Activated CD4-positive, alpha-beta memory T cell treated with anti-CD3 and anti-CD28 coated beads for 36 hours (primary cell): Measurements from ENCODE around the gene TIGAR. TPM values are rescaled to one million over a fixed set of nuclear protein-coding genes. Genes with fewer than 3 reads are reported as not detected.

Experiments used
- CTCF ChIA-PET: fragments of 350-600 bp; sonication (Branson Sonifier 250); formaldehyde crosslinking; loops from one replicate; lab custom pipeline; 2021; ENCODE audit warnings: antibody characterized with exemption, inconsistent platforms; lab: Charles Lee
- POLR2A ChIA-PET: fragments of 350-600 bp; sonication (Branson Sonifier 250); formaldehyde crosslinking; loops from one replicate; lab custom pipeline; 2021; ENCODE audit warnings: antibody characterized with exemption; lab: Charles Lee
- DNase-seq: peaks from one replicate; pipeline ENCODE4 v3.0.0-alpha.2; 2020
- H3K27ac Mint-ChIP-seq: one replicate; pipeline ENCODE4 v1.8.0; 2021; ENCODE audit warnings: mixed read lengths
- H3K27me3 Mint-ChIP-seq: one replicate; pipeline ENCODE4 v1.8.0; 2021; ENCODE audit warnings: mixed read lengths
- H3K36me3 Mint-ChIP-seq: one replicate; pipeline ENCODE4 v1.8.0; 2021; ENCODE audit warnings: mixed read lengths
- H3K4me1 Mint-ChIP-seq: one replicate; pipeline ENCODE4 v1.8.0; 2021; ENCODE audit warnings: low read depth, mixed read lengths
- H3K4me3 Mint-ChIP-seq: one replicate; pipeline ENCODE4 v1.8.0; 2021; ENCODE audit warnings: mild to moderate bottlenecking, mixed read lengths
- H3K9me3 Mint-ChIP-seq: one replicate; pipeline ENCODE4 v1.8.0; 2021; ENCODE audit warnings: mixed read lengths
- intact Hi-C: fragments of 100-400 bp; cut with micrococcal nuclease; formaldehyde crosslinking; loops from one replicate; pipeline ENCODE4 v1.15.1; 2023
- total RNA-seq, 2 experiments: library from RNA; stranded (reverse); gene quantifications; one replicate each; pipeline ENCODE4 v1.2.3, GENCODE V29; 2021

TIGAR gene
- total RNA-seq, 2 experiments from 2014 or later, result 12.0 to 13.6 TPM

DNA sequence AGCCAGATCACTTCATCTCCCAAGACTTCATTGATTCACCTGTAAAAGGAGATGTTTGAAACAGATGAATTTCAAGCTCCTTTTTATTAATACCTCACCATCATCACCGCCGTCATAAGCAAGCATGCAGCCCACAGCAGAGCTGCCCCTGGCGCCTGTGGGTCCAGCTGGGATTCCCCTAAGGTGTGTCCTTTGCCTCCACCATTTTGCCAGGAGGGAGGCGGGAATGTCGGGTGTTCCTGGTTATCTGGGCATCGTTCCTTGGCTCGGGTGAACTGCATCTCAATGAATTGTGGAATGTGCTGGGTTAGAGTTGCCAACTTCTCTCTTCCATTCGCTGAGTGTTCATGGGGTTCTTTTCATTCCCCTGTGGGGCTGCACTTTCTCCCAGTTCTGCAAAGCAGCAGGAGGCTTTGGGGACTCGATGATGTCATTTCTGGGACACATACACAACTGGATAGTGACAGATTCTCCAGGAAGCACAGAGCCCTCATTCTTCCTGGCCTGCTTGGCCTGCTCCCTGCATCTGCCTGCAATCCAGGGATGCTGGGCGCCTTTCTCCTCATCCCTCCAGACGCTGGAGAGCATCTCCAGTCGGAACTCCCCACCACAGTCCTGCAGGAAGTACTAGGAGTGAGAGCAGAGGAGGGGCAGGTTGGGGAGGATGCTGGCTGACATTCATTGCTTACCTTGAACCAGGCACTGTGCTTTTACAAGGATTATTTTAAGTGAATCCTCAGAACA lies 37.3 kb upstream of the TIGAR start:
- Mint-ChIP-seq H3K9me3 (no peaks in the 10 kb centered on the region), H3K27me3 (no peaks in the 10 kb centered on the region), H3K36me3 (peaks cover 92% of the 10 kb centered on the region), H3K4me1 (peaks cover 93% of the 10 kb centered on the region), H3K4me3 (no peak overlapping the region), H3K27ac (peak overlapping the region; percentile 61)
- ChIA-PET CTCF (interaction anchor here (1.1 to 1.6 kb wide), 3 partner anchors 11 to 398 kb away, joined by 3 to 5 read pairs (median 3); no protein-coding TSS in a partner anchor), POLR2A (interaction anchor here (1.1 to 2.7 kb wide), 3 partner anchors 10 to 176 kb away, joined by 4 to 11 read pairs (median 6); no protein-coding TSS in a partner anchor)
- intact Hi-C loops, result no loop called here
- DNase-seq, result no peak

DNA sequence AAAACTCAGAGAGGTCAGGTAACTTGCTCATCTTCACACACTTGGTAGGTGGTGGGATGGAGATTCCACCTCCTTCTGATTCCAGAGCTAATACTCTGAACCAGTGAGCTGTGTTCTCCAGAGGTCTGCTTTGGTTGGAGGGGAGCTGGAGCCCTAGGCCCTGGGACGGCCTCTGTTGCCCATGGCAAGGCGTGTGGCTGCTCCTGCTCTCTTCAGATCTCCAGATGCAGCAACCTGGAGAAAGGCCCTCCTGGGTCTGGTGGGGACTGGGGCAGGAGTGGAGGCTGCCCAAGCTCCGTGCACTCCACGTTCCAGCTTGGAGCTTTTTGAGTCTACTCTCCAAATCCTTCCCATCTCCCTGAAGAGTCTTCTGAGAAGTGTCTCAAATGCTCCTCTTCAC lies 36.7 kb upstream of the TIGAR start:
- H3K36me3 Mint-ChIP-seq, result peaks cover 92% of the 10 kb centered on the region
- H3K9me3 Mint-ChIP-seq, result no peaks in the 10 kb centered on the region
- peaks cover 93% of the 10 kb centered on the region for H3K4me1 Mint-ChIP-seq
- intact Hi-C loops, result no loop called here
- H3K4me3 Mint-ChIP-seq, result no peak overlapping the region
- H3K27me3 Mint-ChIP-seq, result no peaks in the 10 kb centered on the region
- H3K27ac Mint-ChIP-seq, result peak overlapping the region; percentile 61
- CTCF ChIA-PET, result interaction anchor here (1.6 kb wide), 1 partner anchor 16 kb away, joined by 3 read pairs; no protein-coding TSS in a partner anchor
- DNase-seq, result no peak
- POLR2A ChIA-PET, result interaction anchor here (1.1 to 2.7 kb wide), 2 partner anchors 10 to 177 kb away, joined by 4 to 11 read pairs; no protein-coding TSS in a partner anchor

- H3K4me3 Mint-ChIP-seq, result no peak overlapping the region
- H3K27me3 Mint-ChIP-seq, result no peaks in the 10 kb centered on the region
- H3K27ac Mint-ChIP-seq, result peak overlapping the region; percentile 38
Measured at GRCh38 chr12:4285070-4285469, 35.9 kb upstream of the TIGAR start.

GRCh38 chr12:4286228-4286627 lies 34.8 kb upstream of the TIGAR start:
- peak overlapping the region; percentile 71 for H3K27ac Mint-ChIP-seq
- H3K27me3 Mint-ChIP-seq, result no peaks in the 10 kb centered on the region
- H3K9me3 Mint-ChIP-seq, result no peaks in the 10 kb centered on the region
- H3K4me3 Mint-ChIP-seq, result no peak overlapping the region
- peaks cover 93% of the 10 kb centered on the region for H3K4me1 Mint-ChIP-seq
- intact Hi-C loops, result no loop called here
- peaks cover 92% of the 10 kb centered on the region for H3K36me3 Mint-ChIP-seq
- DNase-seq, result no peak
- POLR2A ChIA-PET, result interaction anchor here (0.8 to 4.6 kb wide), 2 partner anchors 8 to 17 kb away, joined by 4 to 27 read pairs; no protein-coding TSS in a partner anchor
- CTCF ChIA-PET, result interaction anchor here (3.5 kb wide), 1 partner anchor 10 kb away, joined by 21 read pairs; no protein-coding TSS in a partner anchor

More at GRCh38 chr12:4285070-4285469, 35.9 kb upstream of the TIGAR start:
- intact Hi-C loops, result no loop called here
- CTCF ChIA-PET, result interaction anchor here (0.9 to 3.5 kb wide), 2 partner anchors 9 to 178 kb away, joined by 4 to 21 read pairs; no protein-coding TSS in a partner anchor
- Mint-ChIP-seq H3K4me1 (peaks cover 94% of the 10 kb centered on the region), H3K36me3 (peaks cover 92% of the 10 kb centered on the region), H3K9me3 (no peaks in the 10 kb centered on the region)
- no peak for DNase-seq
- POLR2A ChIA-PET, result interaction anchor here (2.7 kb wide), 1 partner anchor 9 kb away, joined by 11 read pairs; no protein-coding TSS in a partner anchor

- Mint-ChIP-seq H3K4me1 (peaks cover 94% of the 10 kb centered on the region), H3K36me3 (peaks cover 92% of the 10 kb centered on the region), H3K4me3 (no peak overlapping the region), H3K9me3 (no peaks in the 10 kb centered on the region), H3K27me3 (no peaks in the 10 kb centered on the region), H3K27ac (peak overlapping the region; percentile 71)
- ChIA-PET CTCF (interaction anchor here (1.1 to 3.5 kb wide), 2 partner anchors 11 to 402 kb away, joined by 3 to 21 read pairs; no protein-coding TSS in a partner anchor), POLR2A (interaction anchor here (0.8 to 4.6 kb wide), 3 partner anchors 9 to 17 kb away, joined by 3 to 27 read pairs (median 4); partner anchors contain the start of gene CCND2)
- no peak for DNase-seq
- intact Hi-C loops, result no loop called here
Measured at GRCh38 chr12:4286771-4287317, 34.2 kb upstream of the TIGAR start.

DNA sequence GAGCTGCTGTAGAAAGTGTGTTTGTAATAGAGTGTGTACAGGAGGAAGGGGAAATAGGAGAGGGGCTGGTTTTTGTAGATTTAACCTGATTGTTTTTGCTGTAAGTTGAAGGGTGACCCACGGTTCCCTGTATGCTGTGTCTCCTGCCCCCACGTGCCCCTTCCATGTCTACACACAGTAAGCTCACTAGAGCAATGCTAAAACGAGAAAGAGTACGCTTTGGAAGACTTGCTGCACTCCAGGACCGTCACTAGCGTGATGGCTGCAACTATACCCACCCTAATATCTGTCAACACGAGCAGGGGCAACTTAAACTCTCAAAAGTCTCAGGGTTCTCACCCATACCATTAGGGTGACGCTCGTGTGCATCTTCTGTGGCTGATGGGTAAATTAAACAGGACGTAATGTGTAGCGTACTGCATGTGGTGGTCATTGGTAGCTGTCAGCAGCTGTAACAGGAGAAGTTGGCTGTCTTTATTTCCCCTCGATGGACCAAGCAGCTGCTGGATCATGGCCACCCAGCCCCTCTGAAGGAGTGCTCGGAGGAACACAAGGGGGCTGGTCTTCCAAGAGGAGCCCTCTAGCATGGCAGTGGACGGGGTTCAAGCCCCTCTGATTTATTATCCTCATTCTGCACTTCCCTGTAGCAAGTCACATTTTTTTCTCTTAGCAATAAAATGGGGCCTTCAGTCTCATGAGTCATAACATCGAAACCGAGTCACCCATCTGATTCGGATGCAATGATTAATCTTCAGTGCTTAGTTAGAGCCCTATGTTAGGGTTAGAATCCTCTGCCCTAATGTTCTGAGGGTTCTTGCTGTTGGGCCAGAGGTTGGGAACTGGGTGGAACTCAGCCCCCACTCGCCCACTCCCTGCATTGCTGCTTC lies 33.4 kb upstream of the TIGAR start:
- no peak for DNase-seq
- ChIA-PET POLR2A (interaction anchor here (1.5 to 4.6 kb wide), 2 partner anchors 10 to 15 kb away, joined by 3 to 27 read pairs; partner anchors contain the start of gene CCND2), CTCF (interaction anchor here (0.6 to 3.5 kb wide), 3 partner anchors 11 to 403 kb away, joined by 3 to 21 read pairs (median 3); no protein-coding TSS in a partner anchor)
- H3K36me3 Mint-ChIP-seq, result peaks cover 90% of the 10 kb centered on the region
- peaks cover 95% of the 10 kb centered on the region for H3K4me1 Mint-ChIP-seq
- H3K27ac Mint-ChIP-seq, result peak overlapping the region; percentile 71
- H3K9me3 Mint-ChIP-seq, result no peaks in the 10 kb centered on the region
- no peak overlapping the region for H3K4me3 Mint-ChIP-seq
- intact Hi-C loops, result no loop called here
- H3K27me3 Mint-ChIP-seq, result no peaks in the 10 kb centered on the region

DNA sequence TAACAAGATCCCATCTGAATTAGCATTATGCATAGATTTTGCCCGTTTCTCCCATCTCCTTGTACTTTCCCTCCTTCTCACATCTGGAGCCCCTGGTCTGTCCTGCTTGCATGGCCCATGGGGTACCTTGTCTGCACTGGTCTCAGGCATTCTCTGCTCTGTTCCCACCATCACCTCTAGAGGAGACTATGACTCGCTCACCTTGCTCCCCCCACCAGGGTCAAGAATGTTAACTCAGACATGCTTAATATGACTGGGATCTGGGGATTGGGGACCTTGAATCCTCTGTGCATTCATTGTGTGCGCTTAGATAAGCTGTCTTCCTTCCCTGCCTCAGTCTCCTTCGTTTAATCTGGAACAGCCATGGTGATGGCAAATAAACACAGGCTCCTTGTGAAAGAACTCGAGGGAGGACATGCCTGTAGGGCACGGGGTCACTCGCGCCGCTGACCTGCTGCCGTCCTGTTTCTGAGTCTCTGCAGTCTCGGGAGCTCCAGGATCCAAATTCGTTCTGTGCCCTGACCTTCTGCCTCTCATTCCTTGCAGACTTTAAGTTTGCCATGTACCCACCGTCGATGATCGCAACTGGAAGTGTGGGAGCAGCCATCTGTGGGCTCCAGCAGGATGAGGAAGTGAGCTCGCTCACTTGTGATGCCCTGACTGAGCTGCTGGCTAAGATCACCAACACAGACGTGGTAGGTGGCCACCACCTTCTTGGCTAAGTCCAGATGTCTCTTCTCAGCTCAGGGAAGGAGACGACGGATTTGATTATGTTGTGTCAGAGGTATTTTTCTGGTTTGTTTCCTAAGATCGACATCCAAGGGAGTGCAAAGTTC lies 32.5 kb upstream of the TIGAR start:
- H3K9me3 Mint-ChIP-seq, result no peaks in the 10 kb centered on the region
- H3K36me3 Mint-ChIP-seq, result peaks cover 91% of the 10 kb centered on the region
- no peaks in the 10 kb centered on the region for H3K27me3 Mint-ChIP-seq
- DNase-seq, result no peak
- no peak overlapping the region for H3K4me3 Mint-ChIP-seq
- peaks cover 97% of the 10 kb centered on the region for H3K4me1 Mint-ChIP-seq
- ChIA-PET CTCF (interaction anchor here (2.1 kb wide), 1 partner anchor 12 kb away, joined by 13 read pairs; no protein-coding TSS in a partner anchor), POLR2A (interaction anchor here (1.1 to 4.6 kb wide), 4 partner anchors 11 to 16 kb away, joined by 3 to 27 read pairs (median 3); partner anchors contain the start of gene CCND2)
- intact Hi-C loops, result no loop called here
- peak overlapping the region; percentile 71 for H3K27ac Mint-ChIP-seq

DNA sequence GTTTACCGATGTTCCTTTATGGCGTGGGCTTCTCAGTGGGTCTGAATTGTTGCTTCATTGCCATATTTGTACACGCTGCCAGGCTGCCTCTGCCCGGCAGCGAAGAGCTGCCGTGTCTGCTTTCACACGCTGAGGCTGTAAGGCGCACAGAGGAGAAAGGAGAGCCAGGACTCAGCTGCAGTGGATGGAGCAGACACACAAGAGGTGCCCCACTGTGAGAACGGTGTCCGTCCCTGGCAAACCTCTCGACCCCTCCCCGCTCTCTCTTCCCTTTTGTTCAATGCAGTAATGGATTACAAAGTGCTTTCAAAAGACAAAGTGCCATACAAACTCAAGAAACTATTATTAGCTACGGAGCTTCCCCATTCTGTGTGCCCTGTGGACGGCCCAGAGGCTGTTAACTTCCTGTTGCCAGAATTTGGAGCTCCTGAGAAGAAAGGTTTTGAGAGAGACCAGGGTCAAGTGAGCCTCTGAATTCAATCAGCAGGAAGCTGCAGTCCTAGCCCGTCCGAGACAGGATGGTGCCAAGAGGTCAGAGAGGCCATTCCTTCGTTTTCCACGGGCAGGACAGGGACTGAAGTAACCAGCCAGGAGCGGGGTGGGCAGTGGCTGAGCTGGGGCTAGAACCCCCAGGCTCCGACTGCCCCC lies 31.7 kb upstream of the TIGAR start:
- H3K27me3 Mint-ChIP-seq, result no peaks in the 10 kb centered on the region
- CTCF ChIA-PET, result interaction anchor here (0.6 to 2.1 kb wide), 3 partner anchors 13 to 322 kb away, joined by 3 to 13 read pairs (median 3); no protein-coding TSS in a partner anchor

DNA sequence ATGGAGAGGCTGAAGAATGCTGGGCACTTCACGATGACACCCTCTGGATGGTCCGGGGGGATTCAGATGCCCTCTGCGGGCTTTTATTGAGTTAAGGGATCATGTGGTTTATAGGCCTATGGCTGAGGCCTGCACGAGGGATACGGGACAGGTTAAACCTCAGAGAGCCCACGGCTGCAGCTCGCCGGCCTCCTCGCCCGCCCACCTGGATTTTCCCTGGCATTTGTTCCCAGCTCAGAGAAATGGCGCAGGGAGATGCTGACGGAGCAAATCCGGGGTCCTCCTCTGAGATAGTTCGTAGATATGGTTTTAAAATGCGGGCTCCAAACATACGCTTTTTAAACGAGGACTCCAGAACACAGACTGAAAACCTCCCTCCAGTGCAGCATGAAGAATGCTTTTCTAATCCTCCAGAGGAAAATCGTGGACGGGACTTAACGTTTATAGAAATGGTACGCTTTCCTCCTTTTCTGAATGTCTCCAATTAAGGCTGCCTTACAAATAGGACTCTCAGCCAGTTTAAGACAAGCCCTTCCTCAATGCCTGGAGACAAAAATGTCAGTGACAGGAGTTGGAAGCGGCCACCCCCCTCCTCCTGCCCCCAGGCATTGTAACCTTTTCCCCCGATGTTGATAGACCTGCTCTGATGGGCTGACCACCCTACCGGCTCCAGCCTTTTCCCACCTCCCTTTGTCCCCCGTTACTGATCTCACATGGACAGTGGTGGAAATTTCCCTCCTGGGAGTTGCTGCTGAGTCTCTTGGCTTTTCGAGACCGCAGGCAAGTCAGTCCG lies 30.8 kb upstream of the TIGAR start:
- POLR2A ChIA-PET, result interaction anchor here (0.9 to 4.6 kb wide), 3 partner anchors 12 to 148 kb away, joined by 3 to 27 read pairs (median 3); no protein-coding TSS in a partner anchor
- H3K27ac Mint-ChIP-seq, result no peak overlapping the region
- no peak overlapping the region for H3K4me3 Mint-ChIP-seq
- peaks cover 95% of the 10 kb centered on the region for H3K36me3 Mint-ChIP-seq
- intact Hi-C loops, result no loop called here
- no peaks in the 10 kb centered on the region for H3K9me3 Mint-ChIP-seq
- no peak for DNase-seq
- no peaks in the 10 kb centered on the region for H3K27me3 Mint-ChIP-seq
- CTCF ChIA-PET, result interaction anchor here (1.0 to 2.1 kb wide), 2 partner anchors 14 to 183 kb away, joined by 3 to 13 read pairs; no protein-coding TSS in a partner anchor
- peaks cover 97% of the 10 kb centered on the region for H3K4me1 Mint-ChIP-seq

More for the DNA sequence above, 31.7 kb upstream of the TIGAR start:
- intact Hi-C loops, result no loop called here
- Mint-ChIP-seq H3K4me1 (peaks cover 97% of the 10 kb centered on the region), H3K36me3 (peaks cover 93% of the 10 kb centered on the region), H3K27ac (peak overlapping the region; percentile 71), H3K4me3 (no peak overlapping the region), H3K9me3 (no peaks in the 10 kb centered on the region)
- no peak for DNase-seq
- POLR2A ChIA-PET, result interaction anchor here (0.9 to 4.6 kb wide), 5 partner anchors 10 to 147 kb away, joined by 3 to 27 read pairs (median 3); no protein-coding TSS in a partner anchor
